HG02571 (cell line): ENCODE results near the gene ZCWPW1.
"Not testable (repeated sequence)": the region's sequence is repeated elsewhere in the genome, so short reads cannot be mapped to it uniquely, and the experiment has no call there.

Source experiments
- ATAC-seq: cut with Tn5 transposase; IDR thresholded peaks from one replicate; pipeline ENCODE4 v1.9.1; 2021; ENCODE audit warnings: mild to moderate bottlenecking, moderate library complexity; ENCODE audit not compliant: unreplicated experiment

ZCWPW1 gene

DNA sequence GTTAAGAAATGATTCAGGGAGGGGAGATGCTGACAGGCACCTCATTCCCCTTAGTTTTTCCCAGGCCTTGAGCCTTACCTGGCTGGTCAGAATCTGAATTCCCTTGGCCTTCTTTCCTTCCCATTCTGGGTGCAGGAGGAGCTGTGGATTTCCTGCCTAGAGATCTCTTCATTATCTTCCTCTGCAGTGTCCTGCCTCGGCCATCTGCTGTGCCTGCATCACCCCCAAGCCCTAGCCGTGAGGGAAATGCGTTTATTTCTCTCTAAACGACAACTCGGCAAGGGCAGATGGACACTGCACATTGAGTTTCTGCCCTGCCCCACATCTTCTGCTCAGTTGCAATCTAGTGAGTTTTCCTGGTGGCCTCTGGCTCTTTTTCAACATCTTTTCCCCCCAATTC, 26.7 kb downstream of the ZCWPW1 start:
- ATAC-seq = no peak

GRCh38 chr7:100400656-100401055, 27.8 kb downstream of the ZCWPW1 start:
- no peak for ATAC-seq

- ATAC-seq = no peak
Measured at GRCh38 chr7:100400041-100400440, 28.5 kb downstream of the ZCWPW1 start.

DNA sequence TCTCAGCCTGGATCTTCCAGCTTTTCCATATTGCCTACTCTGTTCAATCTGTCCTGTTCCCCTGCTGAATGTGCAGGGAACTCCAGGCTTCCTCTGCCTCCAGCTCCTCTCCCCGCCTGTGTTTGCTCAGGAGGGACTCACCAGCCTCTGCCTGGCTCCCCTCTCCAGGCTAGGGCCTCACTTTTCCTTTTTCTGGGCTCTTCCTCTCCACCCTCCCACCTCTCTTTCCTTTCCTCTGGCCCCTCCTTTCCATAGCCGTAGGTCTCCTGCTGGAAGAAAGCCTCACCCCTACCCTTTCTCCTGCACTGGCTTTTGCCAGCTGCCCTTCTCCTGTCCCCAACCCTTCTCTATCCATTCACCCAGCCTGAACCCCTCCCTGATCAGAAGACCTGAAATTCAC, 30.3 kb downstream of the ZCWPW1 start:
- ATAC-seq = no peak

DNA sequence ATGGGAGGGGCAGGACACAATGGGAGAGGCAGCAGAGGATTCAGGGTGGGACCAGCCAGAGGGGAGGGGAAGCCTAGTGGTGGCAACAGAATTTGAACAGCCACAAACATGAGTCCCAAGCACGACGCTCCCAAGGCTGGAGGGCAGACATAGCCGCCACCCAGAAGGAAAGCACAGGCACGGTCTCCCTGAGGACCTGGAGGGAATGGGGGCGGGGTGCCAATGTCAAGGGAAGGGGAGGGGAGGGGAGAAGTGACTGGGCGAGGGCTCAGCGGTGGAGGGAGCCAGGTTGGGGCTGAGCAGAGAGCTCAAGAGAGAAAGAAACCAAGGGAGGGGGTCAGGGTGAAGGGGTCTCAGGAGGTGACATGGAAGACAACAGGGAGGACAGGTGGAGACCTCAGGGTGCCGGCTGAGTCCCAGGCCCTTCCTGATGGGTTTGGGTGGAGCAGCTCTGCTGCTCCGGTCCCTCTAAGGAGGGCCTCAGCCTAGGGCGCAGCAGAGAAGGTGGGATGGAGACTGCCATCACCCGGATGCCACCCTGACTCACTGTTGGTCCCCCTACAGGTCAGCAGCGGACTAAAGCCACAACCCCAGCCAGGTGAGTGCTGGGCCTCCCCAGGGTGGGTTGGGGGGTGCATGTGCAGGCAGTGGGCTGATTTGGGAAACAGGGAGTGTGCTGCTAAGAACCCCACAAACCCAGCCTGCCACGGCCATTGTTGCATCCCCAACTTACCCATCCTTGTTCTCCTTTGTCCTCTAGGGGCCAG, 31.0 kb downstream of the ZCWPW1 start:
- no peak for ATAC-seq

DNA sequence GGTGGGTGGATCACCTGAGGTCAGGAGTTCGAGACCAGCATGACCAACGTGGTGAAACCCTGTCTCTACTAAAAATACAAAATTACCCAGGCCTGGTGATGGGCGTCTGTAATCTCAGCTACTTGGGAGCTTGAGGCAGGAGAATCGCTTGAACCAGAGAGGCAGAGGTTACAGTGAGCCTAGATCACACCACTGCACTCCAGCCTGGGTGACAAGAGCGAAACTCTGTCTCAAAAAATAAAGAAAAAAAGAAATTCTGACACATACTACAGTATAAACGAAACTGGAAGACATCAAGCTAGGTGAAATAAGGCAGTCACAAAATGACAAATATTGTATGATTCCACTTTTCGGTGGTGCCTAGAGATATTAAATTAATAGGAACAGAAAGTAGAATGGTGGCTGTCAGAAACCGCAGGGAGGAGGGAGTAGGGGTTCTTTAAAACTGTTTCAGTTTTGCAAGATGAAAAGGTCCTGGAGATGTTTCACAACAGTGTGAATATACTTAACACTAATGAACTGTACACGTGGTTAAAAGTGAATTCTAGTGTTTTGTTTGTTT, 32.0 kb downstream of the ZCWPW1 start:
- ATAC-seq = peak; percentile 84

DNA sequence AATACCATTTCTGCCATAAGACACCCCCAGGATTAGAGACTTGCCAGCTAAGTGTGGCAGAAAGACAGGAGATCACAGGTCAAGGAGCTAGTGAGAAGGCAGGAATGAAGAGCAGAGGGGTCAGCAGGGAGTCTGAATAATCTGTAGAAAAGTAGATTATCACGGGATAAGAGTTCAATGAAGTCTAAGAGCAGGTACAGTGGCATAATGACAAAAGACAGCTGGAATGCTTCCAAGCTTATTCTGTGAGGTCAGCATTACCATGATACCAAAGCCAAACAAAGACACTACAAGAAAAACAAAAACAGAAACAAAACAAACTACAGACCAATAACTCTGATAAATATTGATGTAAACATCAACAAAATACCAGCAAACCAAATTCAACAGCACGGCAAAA, 34.4 kb downstream of the ZCWPW1 start:
- ATAC-seq = no peak

DNA sequence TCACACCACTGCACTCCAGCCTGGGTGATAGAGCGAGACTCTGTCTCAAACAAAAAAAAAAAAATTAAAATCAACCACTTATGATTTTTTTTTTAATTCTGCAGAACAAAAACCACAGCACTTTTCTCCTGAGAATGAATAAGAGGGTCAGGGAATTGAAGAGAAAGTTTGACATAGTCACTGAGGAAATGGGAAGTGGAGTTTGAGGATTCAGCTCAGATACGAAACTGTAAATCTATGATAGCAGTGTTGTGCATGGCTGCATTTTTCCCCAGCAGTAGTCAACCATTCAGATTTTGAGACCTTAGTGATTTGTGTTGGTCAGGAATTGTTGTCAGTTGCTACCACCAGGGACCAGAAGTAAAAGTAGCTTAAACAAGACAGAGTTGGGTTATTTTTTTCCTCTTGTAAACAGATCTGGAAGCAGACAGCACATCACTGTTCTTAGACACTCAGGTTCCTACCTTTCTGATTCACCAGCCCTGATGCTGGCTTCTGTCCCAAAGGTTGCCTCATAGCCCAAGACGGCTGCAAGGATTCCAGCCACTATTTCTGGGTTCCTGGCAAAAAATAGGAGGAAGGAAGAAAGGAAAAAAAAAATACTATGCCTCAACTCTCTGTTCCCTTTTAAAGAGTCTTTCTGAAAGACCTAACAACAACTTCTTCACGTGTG, 35.1 kb downstream of the ZCWPW1 start:
- no peak for ATAC-seq

DNA sequence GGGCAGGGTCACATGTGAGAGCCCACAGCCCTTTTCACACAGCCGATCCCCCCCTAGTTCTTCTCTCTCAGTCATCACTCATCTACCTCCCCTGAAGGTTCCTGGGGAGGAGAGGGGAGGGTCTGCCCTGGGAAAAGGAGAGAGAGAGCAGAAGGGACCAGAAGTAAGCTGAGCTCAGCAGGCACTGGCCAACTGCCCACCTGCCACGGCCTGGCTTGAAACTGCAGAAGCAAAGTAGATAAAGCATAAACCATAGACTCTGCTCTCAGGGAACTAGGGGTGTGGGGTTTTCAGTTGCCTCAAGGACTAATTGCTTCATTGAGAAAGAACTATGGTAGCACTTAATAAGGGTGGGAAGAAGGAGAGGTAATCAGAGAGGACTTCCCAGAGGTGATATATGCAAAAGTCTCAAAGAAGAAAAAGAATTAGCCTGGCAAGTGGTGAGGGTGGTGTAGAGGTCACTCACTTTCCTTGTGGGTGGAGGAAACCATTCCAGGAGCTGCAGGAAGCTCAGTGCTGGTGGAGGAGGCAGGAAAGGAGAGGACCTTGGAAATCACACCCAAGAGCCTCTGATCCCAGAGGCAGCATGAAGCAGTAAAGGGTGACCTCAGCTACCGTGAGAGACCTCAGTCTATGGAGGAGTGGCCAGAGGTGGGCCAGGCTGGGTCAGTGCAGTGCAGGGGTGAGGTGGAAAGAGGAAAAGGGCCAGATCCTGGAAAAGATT, 38.1 kb downstream of the ZCWPW1 start:
- ATAC-seq = no peak

- ATAC-seq = no peak
Measured at GRCh38 chr7:100389437-100390088, 38.9 kb downstream of the ZCWPW1 start.

DNA sequence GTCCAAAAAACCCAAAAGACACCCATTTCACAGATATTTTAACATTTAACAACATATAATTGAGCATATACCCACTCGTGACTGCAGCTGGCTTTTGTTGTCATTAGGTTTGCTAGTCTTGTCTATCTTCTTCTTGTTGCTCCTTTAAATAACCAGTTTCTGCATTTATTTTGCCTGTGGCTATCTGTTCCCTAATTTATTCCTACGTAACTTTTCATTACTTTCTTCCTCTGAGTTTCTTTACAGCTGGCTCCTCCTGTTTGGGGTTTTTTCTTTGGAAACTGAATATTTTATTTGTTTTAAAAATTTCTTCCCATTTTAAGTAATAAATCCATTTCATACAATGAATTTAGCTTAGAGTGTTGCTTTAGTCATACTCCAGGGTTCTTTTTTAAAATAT, 40.8 kb downstream of the ZCWPW1 start:
- ATAC-seq = no peak

- no peak for ATAC-seq
Measured at GRCh38 chr7:100386940-100387339, 41.6 kb downstream of the ZCWPW1 start.

DNA sequence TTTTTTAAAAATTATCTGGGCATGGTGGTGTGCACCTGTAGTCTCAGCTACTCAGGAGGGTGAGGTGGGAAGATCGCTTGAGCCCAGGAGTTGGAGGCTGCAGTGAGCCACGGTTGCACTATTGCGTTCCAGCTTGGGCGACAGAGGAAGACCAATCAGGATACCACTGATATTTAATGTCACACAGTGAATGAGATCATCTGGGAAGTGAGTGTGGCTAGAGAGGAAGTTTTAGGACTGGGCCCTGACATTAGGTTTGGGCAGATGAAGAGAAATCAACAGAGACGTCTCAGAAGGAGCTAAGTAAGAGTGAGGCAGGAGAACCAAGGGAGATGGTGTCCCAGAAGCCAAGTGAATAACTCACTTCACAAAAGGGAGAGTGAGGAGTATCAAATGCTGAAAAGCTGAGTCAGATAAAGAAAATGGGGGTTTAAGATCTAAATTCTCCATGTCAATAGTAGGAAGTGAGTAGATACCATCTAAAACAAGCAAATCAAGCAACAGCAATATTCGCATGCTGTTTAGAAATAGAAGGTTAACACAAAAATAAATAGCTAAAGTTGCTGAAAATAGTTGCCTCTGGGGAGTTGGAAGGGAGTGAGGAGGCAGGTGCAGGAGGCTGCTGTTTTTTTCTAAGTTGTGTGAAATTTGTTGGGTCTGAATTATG, 43.7 kb downstream of the ZCWPW1 start:
- no peak for ATAC-seq

- not testable (repeated sequence) for ATAC-seq
Measured at GRCh38 chr7:100382234-100382853, 46.2 kb downstream of the ZCWPW1 start.

DNA sequence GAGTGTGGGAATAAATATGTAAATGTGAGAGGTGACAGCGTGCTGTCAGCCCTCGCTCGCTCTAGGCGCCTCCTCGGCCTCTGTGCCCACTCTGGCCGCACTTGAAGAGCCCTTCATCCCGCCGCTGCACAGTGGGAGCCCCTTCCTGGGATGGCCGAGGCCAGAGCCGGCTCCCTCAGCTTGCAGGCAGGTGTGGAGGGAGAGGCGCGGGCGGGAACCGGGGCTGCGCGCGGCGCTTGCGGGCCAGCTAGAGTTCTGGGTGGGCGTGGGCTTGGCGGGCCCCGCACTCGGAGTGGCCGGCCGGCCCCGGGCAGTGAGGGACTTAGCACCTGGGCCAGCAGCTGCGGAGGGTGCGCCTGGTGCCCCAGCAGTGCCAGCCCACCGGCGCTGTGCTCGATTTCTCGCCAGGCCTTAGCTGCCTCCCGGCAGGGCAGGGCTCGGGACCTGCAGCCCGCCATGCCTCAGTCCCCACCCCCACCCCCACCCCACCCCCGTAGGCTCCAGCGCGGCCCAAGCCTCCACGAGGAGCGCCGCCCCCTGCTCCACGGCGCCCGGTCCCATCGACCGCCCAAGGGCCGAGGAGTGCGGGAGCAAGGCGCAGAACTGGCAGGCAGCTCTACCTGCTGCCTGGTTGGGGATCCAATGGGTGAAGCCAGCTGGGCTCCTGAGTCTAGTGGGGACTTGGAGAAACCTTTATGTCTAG, 46.8 kb downstream of the ZCWPW1 start:
- not testable (repeated sequence) for ATAC-seq

GRCh38 chr7:100380196-100380595, 48.3 kb downstream of the ZCWPW1 start:
- ATAC-seq = no peak

DNA sequence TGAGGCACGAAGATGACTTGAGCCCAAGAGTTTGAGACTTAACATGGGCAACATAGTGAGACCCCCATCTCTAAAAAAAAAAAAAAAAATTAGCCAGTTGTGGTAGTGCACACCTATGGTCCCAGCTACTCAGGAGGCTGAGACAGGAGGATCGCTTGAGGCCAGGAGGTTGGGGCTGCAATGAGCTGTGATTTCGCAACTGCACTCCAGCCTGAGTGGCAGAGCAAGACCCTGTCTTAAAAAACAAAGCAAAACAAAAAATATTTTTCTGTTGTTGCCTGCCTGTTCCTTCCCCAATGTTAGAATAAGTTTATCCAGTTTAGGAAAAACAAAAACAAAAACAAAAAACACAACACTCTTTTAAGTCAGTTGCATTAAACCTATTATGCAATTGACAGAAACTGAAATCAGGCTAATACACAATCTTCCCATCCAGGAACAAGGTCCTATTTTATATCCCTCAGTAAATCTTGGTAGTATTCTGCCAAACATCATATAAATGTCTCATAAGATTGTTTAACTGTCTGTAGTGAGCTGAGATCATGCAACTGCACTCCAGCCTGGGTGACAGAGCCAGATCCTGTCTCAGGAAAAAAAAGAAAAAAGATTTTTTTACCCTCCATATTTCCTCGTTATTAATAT, 50.3 kb downstream of the ZCWPW1 start:
- ATAC-seq = no peak

DNA sequence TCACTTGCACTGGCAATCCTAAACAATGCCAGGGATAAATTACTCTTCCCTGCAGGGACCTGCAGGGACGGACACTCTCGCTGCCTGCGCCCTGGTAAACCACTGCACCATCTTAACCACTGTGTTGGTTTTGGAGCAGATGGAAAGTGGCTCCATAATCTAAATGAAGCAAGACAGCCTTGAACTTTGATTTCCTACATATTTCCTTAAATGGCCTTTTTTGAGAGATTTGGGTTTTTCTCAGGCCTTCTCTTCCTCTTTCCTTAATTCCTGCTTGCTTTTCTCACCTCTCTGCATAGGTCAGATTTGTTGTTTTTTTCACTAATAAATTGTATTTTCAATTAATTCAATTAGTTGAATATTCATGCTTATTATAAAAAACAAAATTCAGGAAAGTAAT, 52.4 kb downstream of the ZCWPW1 start:
- no peak for ATAC-seq

DNA sequence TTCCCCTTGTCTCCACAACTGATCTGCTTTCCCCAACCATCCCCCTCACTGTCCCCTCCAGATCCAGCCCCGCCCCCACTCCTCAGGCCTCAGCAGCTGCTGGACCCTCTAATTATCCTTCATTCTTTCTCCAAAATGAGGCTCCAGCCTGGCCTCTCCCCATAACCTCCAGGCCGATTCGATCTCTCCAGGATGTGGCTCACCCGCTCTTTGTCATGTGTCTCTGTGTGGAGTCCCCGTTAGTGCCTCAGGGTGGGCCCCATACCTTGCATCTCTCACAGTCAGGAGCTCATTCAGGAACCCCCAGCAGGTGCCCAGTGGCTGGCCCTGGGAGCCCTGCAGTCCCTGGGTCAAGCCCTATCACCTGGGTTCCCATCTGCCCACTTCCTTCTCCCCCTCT, 53.9 kb downstream of the ZCWPW1 start:
- no peak for ATAC-seq
